OCI-LY3 (cell line): Measurements from ENCODE around the gene RFTN1.

Source experiments
- CTCF ChIP-seq: fragments of 200-600, 300-600 bp; sonication (generic); IDR thresholded peaks from 2 replicates; pipeline ENCODE4 v1.5.1; 2014; ENCODE audit warnings: antibody characterized with exemption, low read length, low read depth
- EZH2phosphoT487 ChIP-seq: fragments of 200-600 bp; shearing (Covaris generic); IDR thresholded peaks from 2 replicates; pipeline ENCODE4 v1.6.1; 2018; ENCODE audit warnings: antibody characterized with exemption, mixed run types, low read depth

GRCh38 chr3:16311960-16312451 lies 201.5 kb downstream of the RFTN1 start:
- TF ChIP-seq CTCF = no peak
- no peak for TF ChIP-seq EZH2phosphoT487
